T-cell (primary cell): Measurements from ENCODE around the gene ROR2. TPM values are rescaled to one million over a fixed set of nuclear protein-coding genes. Genes with fewer than 3 reads are reported as not detected.

Experiments
- ATAC-seq, 4 experiments: fragments of 200-7000 bp in 3 of 4; fragments of 150-1000 bp in 1 of 4; cut with Tn5 transposase; replicated peaks in 1 of 4; 1 replicate in 3 of 4; 2 replicates in 1 of 4; pipeline ENCODE4 v1.10.0; 2021; ENCODE audit warnings: moderate library complexity in 3 of 4, mild to moderate bottlenecking in 2 of 4, moderate number of reproducible peaks in 1 of 4
- CTCF ChIA-PET, 2 donors: fragments of 300-600 bp; sonication (Branson Sonifier 250); formaldehyde crosslinking; loops; one replicate each; lab custom pipeline; 2022; ENCODE audit warnings: antibody characterized with exemption in 2 of 2; lab: Charles Lee
- POLR2A ChIA-PET, 2 donors: fragments of 300-600 bp; sonication (Branson Sonifier 250); formaldehyde crosslinking; loops; one replicate each; lab custom pipeline; 2022; ENCODE audit warnings: antibody characterized with exemption in 2 of 2; lab: Charles Lee
- DNase-seq, 35 experiments: peaks; one replicate each; pipeline versions ENCODE4 v3.0.0 to v3.0.0-alpha.2; 2013 to 2023
- H3K27ac ChIP-seq: one replicate; pipeline ENCODE4 v1.5.1; 2013; ENCODE audit warnings: low read length
- H3K27me3 ChIP-seq, 2 experiments: replicated peaks in 1 of 2; 1 replicate in 1 of 2; 2 replicates in 1 of 2; pipeline versions ENCODE4 v1.6.1 to v1.7.0; 2013; ENCODE audit warnings: low read length in 1 of 2, mixed read lengths in 1 of 2; ENCODE audit not compliant: control insufficient read depth in 2 of 2, insufficient read depth in 2 of 2; ENCODE audit errors: extremely low read depth in 1 of 2
- H3K36me3 ChIP-seq, 2 donors: 1 replicate in 1 of 2; 2 replicates in 1 of 2; pipeline versions ENCODE4 v1.6.1 to v1.7.0; 2013; ENCODE audit warnings: low read length in 1 of 2; ENCODE audit not compliant: control insufficient read depth in 2 of 2, insufficient read depth in 1 of 2; ENCODE audit errors: extremely low read depth in 1 of 2
- H3K4me1 ChIP-seq, 2 experiments: 1 replicate in 1 of 2; 2 replicates in 1 of 2; pipeline versions ENCODE4 v1.6.1 to v1.7.0; 2013; ENCODE audit warnings: low read length in 2 of 2, mixed read lengths in 1 of 2; ENCODE audit not compliant: insufficient read depth in 2 of 2, control insufficient read depth in 1 of 2; ENCODE audit errors: extremely low read depth in 1 of 2
- H3K4me3 ChIP-seq, 2 donors: 1 replicate in 1 of 2; 2 replicates in 1 of 2; pipeline versions ENCODE4 v1.5.1 to v1.7.0; 2013; ENCODE audit warnings: mild to moderate bottlenecking in 2 of 2, low read length in 1 of 2, moderate library complexity in 1 of 2; ENCODE audit not compliant: control insufficient read depth in 1 of 2; ENCODE audit errors: extremely low read depth in 1 of 2
- H3K9me3 ChIP-seq: 2 replicates; pipeline ENCODE4 v1.7.0; 2013
- H3K27ac Mint-ChIP-seq, 2 donors: one replicate each; pipeline ENCODE4 v1.8.0; 2020 to 2021; ENCODE audit warnings: mild to moderate bottlenecking in 2 of 2, mixed read lengths in 2 of 2
- H3K27me3 Mint-ChIP-seq, 2 donors: one replicate each; pipeline ENCODE4 v1.8.0; 2021 to 2022; ENCODE audit warnings: mixed read lengths in 2 of 2
- H3K36me3 Mint-ChIP-seq: one replicate; pipeline ENCODE4 v1.8.0; 2021; ENCODE audit warnings: mixed read lengths
- H3K4me1 Mint-ChIP-seq, 3 donors: one replicate each; pipeline ENCODE4 v1.8.0; 2020 to 2022; ENCODE audit warnings: mixed read lengths in 3 of 3, mild to moderate bottlenecking in 1 of 3
- H3K4me3 Mint-ChIP-seq, 3 donors: one replicate each; pipeline ENCODE4 v1.8.0; 2020 to 2022; ENCODE audit warnings: mild to moderate bottlenecking in 3 of 3, mixed read lengths in 3 of 3, moderate library complexity in 3 of 3
- H3K9me3 Mint-ChIP-seq, 3 donors: one replicate each; pipeline ENCODE4 v1.8.0; 2020 to 2022; ENCODE audit warnings: mixed read lengths in 3 of 3
- WGBS: methylation state at CpG from one replicate; pipeline ENCODE4 v1.1.5; 2013; ENCODE audit warnings: missing lambda C conversion rate; ENCODE audit not compliant: insufficient coverage; 5-methylcytosine and 5-hydroxymethylcytosine counted together
- total RNA-seq, 35 experiments: library from RNA in 6 of 35; stranded (reverse) in 6 of 35; fragments of 120-200 nt in 1 of 35; gene quantifications; one replicate each; pipeline versions ENCODE4 v1.2.1 to v1.2.4 and lab custom pipeline; 2013 to 2026

The ROR2 gene
- total RNA-seq, 5 donors from 2014 or later (not counting 1 experiment from before 2014, with no cell fraction given), result 0.07 to 0.28 (median 0.15) TPM; not detected in 1

- WGBS, result 83% methylated on average over 3 of the region's 6 CpGs
- Mint-ChIP-seq H3K27me3 (peaks cover 24 to 29% of the 10 kb centered on the region in 2 donors), H3K4me1 (peaks cover 17 to 22% (median 18%) of the 10 kb centered on the region in 3 donors), H3K9me3 (peaks cover 3 to 9% (median 4%) of the 10 kb centered on the region in 3 donors), H3K4me3 (no peak overlapping the region), H3K27ac (no peak overlapping the region), H3K36me3 (no peaks in the 10 kb centered on the region)
- no peak overlapping the region for H3K4me3 ChIP-seq
- no peaks in the 10 kb centered on the region for H3K36me3 ChIP-seq
- H3K9me3 ChIP-seq, result no peaks in the 10 kb centered on the region
- peaks cover 0 to 19% of the 10 kb centered on the region in 2 experiments for H3K27me3 ChIP-seq
- DNase-seq (no peak), ATAC-seq (no peak)
- ChIA-PET POLR2A (no interaction called here), CTCF (no interaction called here)
- no peak overlapping the region for H3K27ac ChIP-seq
- H3K4me1 ChIP-seq, result peaks cover 2 to 8% of the 10 kb centered on the region in 2 experiments
Measured at GRCh38 chr9:91786132-91786896, 163.7 kb downstream of the ROR2 start.

GRCh38 chr9:91785447-91785842 is 164.6 kb downstream of the ROR2 start:
- peaks cover 2 to 8% of the 10 kb centered on the region in 2 experiments for H3K4me1 ChIP-seq
- peaks cover 3 to 9% (median 4%) of the 10 kb centered on the region in 3 donors for H3K9me3 Mint-ChIP-seq
- WGBS, result 69% methylated on average over 5 of the region's 5 CpGs
- H3K36me3 ChIP-seq, result no peaks in the 10 kb centered on the region
- no peak overlapping the region for H3K27ac Mint-ChIP-seq
- POLR2A ChIA-PET, result no interaction called here
- CTCF ChIA-PET, result no interaction called here
- no peaks in the 10 kb centered on the region for H3K9me3 ChIP-seq
- H3K27me3 ChIP-seq, result peaks cover 0 to 19% of the 10 kb centered on the region in 2 experiments
- no peak overlapping the region for H3K4me3 Mint-ChIP-seq
- H3K4me1 Mint-ChIP-seq, result peaks cover 17 to 22% (median 18%) of the 10 kb centered on the region in 3 donors
- no peaks in the 10 kb centered on the region for H3K36me3 Mint-ChIP-seq
- DNase-seq (no peak), ATAC-seq (no peak)
- H3K27me3 Mint-ChIP-seq, result peaks cover 24 to 29% of the 10 kb centered on the region in 2 donors
- no peak overlapping the region for H3K27ac ChIP-seq
- no peak overlapping the region for H3K4me3 ChIP-seq

GRCh38 chr9:91784673-91785446 is 165.2 kb downstream of the ROR2 start:
- POLR2A ChIA-PET, result no interaction called here
- H3K4me3 Mint-ChIP-seq, result no peak overlapping the region
- WGBS, result 91% methylated on average over 4 of the region's 6 CpGs
- CTCF ChIA-PET, result no interaction called here
- DNase-seq, result no peak
- H3K27me3 ChIP-seq, result peaks cover 0 to 19% of the 10 kb centered on the region in 2 experiments
- H3K36me3 Mint-ChIP-seq, result no peaks in the 10 kb centered on the region
- H3K4me1 ChIP-seq, result peaks cover 2 to 8% of the 10 kb centered on the region in 2 experiments
- peaks cover 17 to 22% (median 18%) of the 10 kb centered on the region in 3 donors for H3K4me1 Mint-ChIP-seq
- H3K27me3 Mint-ChIP-seq, result peaks cover 24 to 29% of the 10 kb centered on the region in 2 donors
- H3K9me3 Mint-ChIP-seq, result peaks cover 3 to 9% (median 4%) of the 10 kb centered on the region in 3 donors
- no peaks in the 10 kb centered on the region for H3K36me3 ChIP-seq
- H3K27ac ChIP-seq, result no peak overlapping the region
- H3K27ac Mint-ChIP-seq, result no peak overlapping the region
- no peaks in the 10 kb centered on the region for H3K9me3 ChIP-seq
- no peak for ATAC-seq
- no peak overlapping the region for H3K4me3 ChIP-seq

GRCh38 chr9:91783876-91784672 is 166.0 kb downstream of the ROR2 start:
- POLR2A ChIA-PET, result no interaction called here
- 82% methylated on average over 7 of the region's 14 CpGs for WGBS
- H3K9me3 Mint-ChIP-seq, result peaks cover 3 to 9% (median 4%) of the 10 kb centered on the region in 3 donors
- peaks cover 2 to 8% of the 10 kb centered on the region in 2 experiments for H3K4me1 ChIP-seq
- peaks cover 24 to 29% of the 10 kb centered on the region in 2 donors for H3K27me3 Mint-ChIP-seq
- CTCF ChIA-PET, result no interaction called here
- H3K27ac ChIP-seq, result no peak overlapping the region
- DNase-seq, result peak in 11 of 35 experiments; percentile 2 to 54 (median 12)
- no peaks in the 10 kb centered on the region for H3K9me3 ChIP-seq
- H3K36me3 Mint-ChIP-seq, result no peaks in the 10 kb centered on the region
- no peaks in the 10 kb centered on the region for H3K36me3 ChIP-seq
- H3K27me3 ChIP-seq, result peaks cover 0 to 19% of the 10 kb centered on the region in 2 experiments
- no peak overlapping the region for H3K27ac Mint-ChIP-seq
- peaks cover 17 to 22% (median 18%) of the 10 kb centered on the region in 3 donors for H3K4me1 Mint-ChIP-seq
- peak in 1 of 4 experiments; percentile 40 for ATAC-seq
- no peak overlapping the region for H3K4me3 Mint-ChIP-seq
- H3K4me3 ChIP-seq, result no peak overlapping the region

GRCh38 chr9:91783411-91783810 is 166.6 kb downstream of the ROR2 start:
- Histone ChIP-seq H3K9me3 (no peaks in the 10 kb centered on the region), H3K36me3 (no peaks in the 10 kb centered on the region), H3K27ac (no peak overlapping the region), H3K4me1 (peaks cover 2 to 8% of the 10 kb centered on the region in 2 experiments), H3K27me3 (peaks cover 0 to 19% of the 10 kb centered on the region in 2 experiments), H3K4me3 (no peak overlapping the region)
- peaks cover 17 to 22% (median 18%) of the 10 kb centered on the region in 3 donors for H3K4me1 Mint-ChIP-seq
- H3K27me3 Mint-ChIP-seq, result peaks cover 24 to 31% of the 10 kb centered on the region in 2 donors
- H3K27ac Mint-ChIP-seq, result no peak overlapping the region
- ATAC-seq, result no peak
- H3K9me3 Mint-ChIP-seq, result peaks cover 3 to 9% (median 4%) of the 10 kb centered on the region in 3 donors
- no peak overlapping the region for H3K4me3 Mint-ChIP-seq
- 75% methylated on average over 2 of the region's 6 CpGs for WGBS
- CTCF ChIA-PET, result no interaction called here
- POLR2A ChIA-PET, result no interaction called here
- DNase-seq, result no peak
- H3K36me3 Mint-ChIP-seq, result no peaks in the 10 kb centered on the region
